Endothelial cell of umbilical vein (primary cell): ENCODE results near the gene GLP2R. TPM values are rescaled to one million over a fixed set of nuclear protein-coding genes. Genes with fewer than 3 reads are reported as not detected.

Source experiments
- BruUV-seq: library from RNA; stranded (reverse); fragments of 400-500 nt; replicated peaks from 2 replicates; lab custom pipeline; 2021; lab: Mats Ljungman, UMichigan
- CTCF ChIA-PET: fragments of 300-600, 350-600 bp; sonication (Branson Sonifier 250); formaldehyde crosslinking; loops from one replicate; lab custom pipeline; 2021; ENCODE audit warnings: antibody characterized with exemption, inconsistent platforms; lab: Charles Lee
- POLR2A ChIA-PET: fragments of 300-600, 350-600 bp; sonication (Branson Sonifier 250); formaldehyde crosslinking; loops from one replicate; lab custom pipeline; 2021; ENCODE audit warnings: antibody characterized with exemption, inconsistent platforms; lab: Charles Lee
- DNase-seq: peaks from one replicate; pipeline ENCODE4 v3.0.0-alpha.2; 2011; ENCODE audit warnings: low read depth, low spot score
- FAIRE-seq: peaks from 2 replicates; lab custom pipeline; 2011; peaks lifted over from hg19 to GRCh38; lab: Jason Lieb, UNC
- H2AFZ ChIP-seq: 2 replicates; pipeline ENCODE4 v1.6.0; 2012; ENCODE audit warnings: low read depth, low read length, control low read depth, inconsistent platforms
- H3K27ac ChIP-seq: 2 replicates; pipeline ENCODE4 v1.5.1; 2011; ENCODE audit warnings: low read depth, mild to moderate bottlenecking, control low read depth, low read length, moderate library complexity; ENCODE audit not compliant: insufficient read depth
- H3K27me3 ChIP-seq, 2 experiments: 2 replicates each; pipeline versions ENCODE4 v1.6.0 to v1.6.1; 2011; ENCODE audit warnings: low read length in 2 of 2, mixed read lengths in 1 of 2; ENCODE audit not compliant: control insufficient read depth in 2 of 2, insufficient read depth in 2 of 2
- H3K36me3 ChIP-seq, 2 experiments: 2 replicates in 1 of 2; 3 replicates in 1 of 2; pipeline ENCODE4 v1.5.1; 2011; ENCODE audit warnings: low read length in 2 of 2, mild to moderate bottlenecking in 1 of 2, moderate library complexity in 1 of 2; ENCODE audit not compliant: control insufficient read depth in 2 of 2, insufficient read depth in 2 of 2; ENCODE audit errors: extremely low read depth in 1 of 2
- H3K4me1 ChIP-seq: 3 replicates; pipeline ENCODE4 v1.5.1; 2011; ENCODE audit warnings: mild to moderate bottlenecking, low read length; ENCODE audit not compliant: control insufficient read depth, insufficient read depth; ENCODE audit errors: extremely low read depth
- H3K4me2 ChIP-seq: 2 replicates; pipeline ENCODE4 v1.6.1; 2011; ENCODE audit warnings: low read length, control low read depth, mixed read lengths; ENCODE audit not compliant: insufficient read depth
- H3K4me3 ChIP-seq, 3 experiments: fragments of 200-600 bp in 1 of 3; sonication (generic), shearing (Covaris generic) in 1 of 3; replicated peaks in 1 of 3; 2 replicates each; pipeline ENCODE4 v1.5.1; 2011 to 2016; ENCODE audit warnings: control low read depth in 3 of 3, low read length in 3 of 3, mild to moderate bottlenecking in 2 of 3, inconsistent platforms in 1 of 3, low read depth in 1 of 3, moderate library complexity in 1 of 3; ENCODE audit not compliant: insufficient read depth in 1 of 3
- H3K79me2 ChIP-seq: 2 replicates; pipeline ENCODE4 v1.6.0; 2012; ENCODE audit warnings: low read length, inconsistent platforms; ENCODE audit not compliant: control insufficient read depth, insufficient read depth
- H3K9ac ChIP-seq: replicated peaks from 2 replicates; pipeline ENCODE3; 2011; ENCODE audit warnings: low read length, control low read depth; ENCODE audit not compliant: insufficient read depth; ENCODE audit errors: extremely low read depth
- H3K9me1 ChIP-seq: replicated peaks from 3 replicates; pipeline ENCODE4 v1.6.0; 2011; ENCODE audit warnings: mild to moderate bottlenecking, low read length; ENCODE audit not compliant: control insufficient read depth, insufficient read depth; ENCODE audit errors: extremely low read depth
- H3K9me3 ChIP-seq: replicated peaks from 2 replicates; pipeline ENCODE4 v1.5.1; 2012; ENCODE audit warnings: low read length, inconsistent platforms; ENCODE audit not compliant: control insufficient read depth, insufficient read depth
- H4K20me1 ChIP-seq: replicated peaks from 2 replicates; pipeline ENCODE3; 2011; ENCODE audit warnings: mild to moderate bottlenecking, low read length; ENCODE audit not compliant: control insufficient read depth, insufficient read depth; ENCODE audit errors: extremely low read depth
- CTCF ChIP-seq, 2 donors: IDR thresholded peaks; 1 replicate in 1 of 2; 2 replicates in 1 of 2; pipeline ENCODE4 v1.5.1; 2011; ENCODE audit warnings: low read length in 2 of 2, mild to moderate bottlenecking in 2 of 2, moderate library complexity in 2 of 2, control low read depth in 1 of 2, inconsistent platforms in 1 of 2, low read depth in 1 of 2; ENCODE audit not compliant: insufficient read depth in 1 of 2; ENCODE audit errors: extremely low read depth in 1 of 2
- EZH2 ChIP-seq: IDR thresholded peaks from 2 replicates; pipeline ENCODE4 v1.6.1; 2012; ENCODE audit warnings: borderline replicate concordance, low read depth, mild to moderate bottlenecking, moderate library complexity, low read length, inconsistent platforms; ENCODE audit not compliant: severe bottlenecking
- FOS ChIP-seq: IDR thresholded peaks from 2 replicates; pipeline ENCODE4 v1.6.1; 2011; ENCODE audit warnings: mild to moderate bottlenecking, low read length, moderate library complexity, borderline replicate concordance; ENCODE audit not compliant: insufficient read depth
- GATA2 ChIP-seq: IDR thresholded peaks from 2 replicates; pipeline ENCODE4 v1.7.0; 2011; ENCODE audit warnings: low read depth, mild to moderate bottlenecking, moderate library complexity, mixed read lengths, low read length; ENCODE audit not compliant: insufficient read length, insufficient read depth
- JUN ChIP-seq: IDR thresholded peaks from 2 replicates; pipeline ENCODE4 v1.6.1; 2011; ENCODE audit warnings: borderline replicate concordance, low read depth; ENCODE audit not compliant: insufficient read length, insufficient read depth
- MAX ChIP-seq: IDR thresholded peaks from 2 replicates; pipeline ENCODE4 v1.6.1; 2011; ENCODE audit not compliant: insufficient read depth, insufficient read length
- MYC ChIP-seq: IDR thresholded peaks from one replicate; pipeline ENCODE4 v1.6.1; 2011; ENCODE audit warnings: mild to moderate bottlenecking, low read depth, low read length
- POLR2A ChIP-seq: IDR thresholded peaks from 2 replicates; pipeline ENCODE4 v1.6.1; 2012; ENCODE audit warnings: low read depth, mild to moderate bottlenecking, control low read depth, low read length
- POLR2AphosphoS5 ChIP-seq: IDR thresholded peaks from 2 replicates; pipeline ENCODE4 v1.6.1; 2012; ENCODE audit warnings: low read depth, mild to moderate bottlenecking, control low read depth, low read length, moderate library complexity; ENCODE audit not compliant: insufficient read depth
- dilution Hi-C: fragments of 300-500 bp; cut with MboI; formaldehyde crosslinking; loops from one replicate; pipeline ENCODE4 v1.15.0; 2019; ENCODE audit warnings: low sequenced_read_pairs; ENCODE audit not compliant: extremely low pct_ligation_motif_present
- intact Hi-C: fragments of 100-400 bp; cut with micrococcal nuclease; formaldehyde crosslinking; loops from one replicate; pipeline ENCODE4 v1.10.0; 2022
- polyA plus RNA-seq, 4 experiments: library from polyadenylated mRNA; depleted of rRNA in 3 of 4; stranded (reverse) in 3 of 4; unstranded in 1 of 4; fragments of >200 nt; gene quantifications; 2 replicates each; pipeline versions ENCODE4 v1.2.1 to v1.2.3, GENCODE V29; 2011 to 2012; ENCODE audit warnings: missing spikeins in 1 of 4
- total RNA-seq: library from RNA; stranded (reverse); gene quantifications from 2 replicates; pipeline ENCODE4 v1.2.3, GENCODE V29; 2021

GLP2R gene
- total and polyA plus RNA-seq, 2 donors (not counting 3 experiments of a cell fraction or from before 2014, with no cell fraction given): not detected

DNA sequence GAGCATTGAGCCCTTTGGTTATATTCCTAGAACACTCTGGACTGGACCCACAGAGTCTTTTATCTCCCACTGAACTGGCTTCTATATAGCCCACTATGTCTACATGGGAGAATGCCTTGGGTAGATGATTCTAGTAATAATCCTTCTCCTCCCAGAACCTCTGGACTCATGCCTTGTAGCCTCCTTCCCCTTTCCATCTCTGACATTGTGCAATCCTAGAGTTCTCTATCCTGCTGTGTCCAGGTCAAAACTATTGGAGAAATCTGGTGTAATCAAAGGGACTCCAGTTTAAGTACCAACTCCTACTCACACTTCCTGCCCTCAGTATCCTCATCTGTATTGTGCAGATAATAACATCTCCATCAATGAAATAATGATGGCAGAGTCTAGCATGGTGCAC lies 70.2 kb downstream of the GLP2R start:
- no peaks in the 10 kb centered on the region for H3K79me2 ChIP-seq
- no peaks in the 10 kb centered on the region for H3K4me1 ChIP-seq
- intact Hi-C loops (no loop called here), dilution Hi-C loops (no loop called here)
- H2AFZ ChIP-seq: no peak overlapping the region
- H3K9ac ChIP-seq: no peak overlapping the region
- no peaks in the 10 kb centered on the region for H3K9me1 ChIP-seq
- ChIA-PET CTCF (no interaction called here), POLR2A (no interaction called here)
- no peaks in the 10 kb centered on the region for H3K27me3 ChIP-seq
- BruUV-seq: no TSS peak
- peaks cover 8% of the 10 kb centered on the region for H3K9me3 ChIP-seq
- no peak for TF ChIP-seq GATA2
- H3K4me3 ChIP-seq: no peak overlapping the region
- H3K4me2 ChIP-seq: no peak overlapping the region
- H3K27ac ChIP-seq: no peak overlapping the region
- DNase-seq: no peak
- H3K36me3 ChIP-seq: no peaks in the 10 kb centered on the region
- H4K20me1 ChIP-seq: no peaks in the 10 kb centered on the region
- FAIRE-seq: no peak

- H3K27me3 ChIP-seq: no peaks in the 10 kb centered on the region
- no peak overlapping the region for H2AFZ ChIP-seq
- H3K4me3 ChIP-seq: no peak overlapping the region
- H3K9me1 ChIP-seq: no peaks in the 10 kb centered on the region
- H3K4me2 ChIP-seq: no peak overlapping the region
- no peaks in the 10 kb centered on the region for H3K36me3 ChIP-seq
- ChIA-PET CTCF (no interaction called here), POLR2A (no interaction called here)
- no TSS peak for BruUV-seq
- intact Hi-C loops (no loop called here), dilution Hi-C loops (no loop called here)
- no peaks in the 10 kb centered on the region for H3K4me1 ChIP-seq
- peaks cover 8% of the 10 kb centered on the region for H3K9me3 ChIP-seq
- H3K27ac ChIP-seq: no peak overlapping the region
- DNase-seq (no peak), FAIRE-seq (no peak)
- no peaks in the 10 kb centered on the region for H3K79me2 ChIP-seq
- no peak overlapping the region for H3K9ac ChIP-seq
- TF ChIP-seq FOS: no peak
- no peak for TF ChIP-seq POLR2A
- TF ChIP-seq EZH2: no peak
- TF ChIP-seq POLR2AphosphoS5: no peak
- TF ChIP-seq CTCF (IDR thresholded peaks at IDR 0.05; ENCODE audit: extremely low read depth in 1 of 2, insufficient read depth in 1 of 2, low read depth in 1 of 2, low read length in 2 of 2): no peak
- no peak for TF ChIP-seq MYC
- no peak for TF ChIP-seq GATA2
- no peak for TF ChIP-seq JUN
- TF ChIP-seq MAX: no peak
- H4K20me1 ChIP-seq: no peaks in the 10 kb centered on the region
Measured at GRCh38 chr17:9897372-9897968, 71.7 kb downstream of the GLP2R start.
